ENCODE results near the gene MAP2K4.

GRCh38 chr17:12136646-12137045 lies 116.0 kb downstream of the MAP2K4 start:
- TF ChIP-seq E2F5 (CRISPR knock-in tag; IDR thresholded peaks at IDR 0.05): no peak
- no peak for TF ChIP-seq FOXJ3 (CRISPR knock-in tag; IDR thresholded peaks at IDR 0.05; ENCODE audit: borderline replicate concordance)
